OCI-LY7 (cell line): ENCODE data around the gene MORF4L1. TPM values are rescaled to one million over a fixed set of nuclear protein-coding genes. Genes with fewer than 3 reads are reported as not detected.
"Not testable (repeated sequence)": the region's sequence is repeated elsewhere in the genome, so short reads cannot be mapped to it uniquely, and the experiment has no call there.

Experiments used
- BruUV-seq: library from RNA; stranded (reverse); fragments of 400-500 nt; replicated peaks from 2 replicates; lab custom pipeline; 2021; lab: Mats Ljungman, UMichigan
- CTCF ChIA-PET: fragments of 300-600 bp; sonication (Branson Sonifier 250); formaldehyde crosslinking; loops from one replicate; lab custom pipeline; 2022; ENCODE audit warnings: antibody characterized with exemption; ENCODE audit not compliant: unreplicated experiment; lab: Charles Lee
- POLR2A ChIA-PET: fragments of 300-600 bp; sonication (Branson Sonifier 250); formaldehyde crosslinking; loops from one replicate; lab custom pipeline; 2022; ENCODE audit warnings: antibody characterized with exemption; lab: Charles Lee
- DNase-seq: peaks from one replicate; pipeline ENCODE4 v3.0.0-alpha.2; 2015; ENCODE audit warnings: low spot score
- H2AFZ ChIP-seq: fragments of 200-600 bp; sonication (generic), shearing (Covaris generic); 2 replicates; pipeline ENCODE4 v1.6.1; 2014; ENCODE audit warnings: mild to moderate bottlenecking, antibody characterized with exemption, low read length, moderate library complexity
- H3K27ac ChIP-seq: fragments of 200-600 bp; sonication (generic); 2 replicates; pipeline ENCODE4 v1.5.1; 2014; ENCODE audit warnings: mixed run types, low read depth, mild to moderate bottlenecking, moderate library complexity, low read length, inconsistent platforms; ENCODE audit not compliant: poor library complexity, severe bottlenecking
- H3K36me3 ChIP-seq: fragments of 200-600 bp; sonication (generic); 2 replicates; pipeline ENCODE4 v1.6.1; 2014; ENCODE audit warnings: mild to moderate bottlenecking, antibody characterized with exemption, low read length, moderate library complexity, mixed read lengths; ENCODE audit not compliant: insufficient read depth
- H3K4me1 ChIP-seq: fragments of 200-600 bp; sonication (generic); 2 replicates; pipeline ENCODE4 v1.5.1; 2014; ENCODE audit warnings: mild to moderate bottlenecking, low read length; ENCODE audit not compliant: insufficient read depth, poor library complexity, severe bottlenecking
- H3K4me2 ChIP-seq: fragments of 200-600 bp; sonication (generic); 2 replicates; pipeline ENCODE4 v1.6.1; 2014; ENCODE audit warnings: mild to moderate bottlenecking, low read length
- H3K4me3 ChIP-seq: fragments of 200-600 bp; sonication (generic); 2 replicates; pipeline ENCODE4 v1.5.1; 2014; ENCODE audit warnings: mild to moderate bottlenecking, low read depth, low read length; ENCODE audit not compliant: poor library complexity, severe bottlenecking
- H3K79me2 ChIP-seq: fragments of 200-600 bp; sonication (generic); 2 replicates; pipeline ENCODE4 v1.6.1; 2016; ENCODE audit warnings: low read depth, mild to moderate bottlenecking, low read length, moderate library complexity, mixed read lengths; ENCODE audit not compliant: insufficient read depth
- H3K9me2 ChIP-seq: fragments of 200-600 bp; sonication (generic); 2 replicates; pipeline ENCODE4 v1.6.1; 2016; ENCODE audit warnings: mild to moderate bottlenecking, low read length, mixed read lengths; ENCODE audit not compliant: insufficient read depth
- H3K9me3 ChIP-seq: fragments of 200-600 bp; sonication (generic); 2 replicates; pipeline ENCODE4 v1.6.1; 2014; ENCODE audit warnings: mild to moderate bottlenecking, mixed run types, low read length, mixed read lengths
- H4K20me1 ChIP-seq: fragments of 200-600 bp; sonication (generic); 2 replicates; pipeline ENCODE4 v1.6.1; 2014; ENCODE audit warnings: mild to moderate bottlenecking, antibody characterized with exemption, low read length, moderate library complexity, mixed read lengths; ENCODE audit not compliant: insufficient read depth
- CTCF ChIP-seq: fragments of 200-600 bp; sonication (generic); conservative IDR thresholded peaks from 2 replicates; pipeline ENCODE4 v1.5.1; 2014; ENCODE audit warnings: mild to moderate bottlenecking, antibody characterized with exemption, low read length, moderate library complexity, mixed read lengths
- EZH2phosphoT487 ChIP-seq: fragments of 200-600 bp; sonication (generic); IDR thresholded peaks from 2 replicates; pipeline ENCODE4 v1.6.1; 2018; ENCODE audit warnings: low read depth, borderline replicate concordance, mild to moderate bottlenecking, mixed run types, antibody characterized with exemption, low read length, moderate library complexity, mixed read lengths
- intact Hi-C: fragments of 100-400 bp; cut with micrococcal nuclease; formaldehyde crosslinking; loops from one replicate; pipeline ENCODE4 v1.10.0; 2022; ENCODE audit not compliant: unreplicated experiment
- total RNA-seq, 2 experiments: library from RNA; depleted of rRNA in 1 of 2; stranded (reverse); fragments of >200 nt in 1 of 2; shearing (Covaris generic) in 1 of 2; gene quantifications; 2 replicates each; pipeline ENCODE4 v1.2.3, GENCODE V29; 2014 to 2022

Gene MORF4L1
- total RNA-seq, 2 experiments from 2014 or later = 152 to 286 TPM

DNA sequence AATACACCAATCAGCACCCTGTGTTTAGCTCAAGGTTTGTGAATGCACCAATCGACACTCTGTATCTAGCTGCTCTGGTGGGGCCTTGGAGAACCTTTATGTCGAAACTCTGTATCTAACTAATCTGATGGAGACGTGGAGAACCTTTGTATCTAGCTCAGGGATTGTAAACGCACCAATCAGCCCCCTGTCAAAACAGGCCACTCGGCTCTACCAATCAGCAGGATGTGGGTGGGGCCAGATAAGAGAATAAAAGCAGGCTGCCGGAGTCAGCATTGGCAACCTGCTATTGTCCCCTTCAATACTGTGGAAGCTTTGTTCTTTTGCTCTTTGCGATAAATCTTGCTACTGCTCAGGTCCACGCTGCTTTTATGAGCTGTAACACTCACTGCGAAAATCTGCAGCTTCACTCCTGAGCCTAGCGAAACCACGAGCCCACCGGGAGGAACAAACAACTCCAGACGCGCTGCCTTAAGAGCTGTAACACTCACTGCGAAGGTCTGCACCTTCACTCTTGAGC is 25.2 kb upstream of the MORF4L1 start:
- DNase-seq, H3K79me2 ChIP-seq, BruUV-seq, H3K27ac ChIP-seq, H3K9me3 ChIP-seq, intact Hi-C loops, H4K20me1 ChIP-seq, H3K36me3 ChIP-seq, H3K9me2 ChIP-seq: not testable (repeated sequence)
- Histone ChIP-seq H3K4me1 (peaks cover 24% of the 10 kb centered on the region), H3K4me3 (peak overlapping the region; percentile 16), H3K4me2 (peak overlapping the region; percentile 31; the same call in 1 of the 2 replicates), H2AFZ (peak overlapping the region; percentile 94; the same call in 1 of the 2 replicates)
- ChIA-PET POLR2A (interaction anchor here (1.7 kb wide), 1 partner anchor 15 kb away, joined by 5 read pairs; no protein-coding TSS in a partner anchor), CTCF (interaction anchor here (1.1 kb wide), 1 partner anchor 17 kb away, joined by 3 read pairs; no protein-coding TSS in a partner anchor)

GRCh38 chr15:78850352-78850751 is 22.3 kb upstream of the MORF4L1 start:
- no peaks in the 10 kb centered on the region for H3K36me3 ChIP-seq
- H3K79me2 ChIP-seq = no peaks in the 10 kb centered on the region
- H3K9me2 ChIP-seq = no peaks in the 10 kb centered on the region
- no TSS peak for BruUV-seq
- peaks cover 16% of the 10 kb centered on the region for H3K4me1 ChIP-seq
- no peak overlapping the region for H3K4me2 ChIP-seq
- H3K9me3 ChIP-seq = no peaks in the 10 kb centered on the region
- CTCF ChIA-PET = no interaction called here
- intact Hi-C loops = no loop called here
- no peaks in the 10 kb centered on the region for H4K20me1 ChIP-seq
- POLR2A ChIA-PET = no interaction called here
- no peak overlapping the region for H3K4me3 ChIP-seq
- no peak overlapping the region for H2AFZ ChIP-seq
- no peak for DNase-seq
- no peak overlapping the region for H3K27ac ChIP-seq
- TF ChIP-seq CTCF (no peak), EZH2phosphoT487 (no peak)

GRCh38 chr15:78850941-78851755 is 21.5 kb upstream of the MORF4L1 start:
- BruUV-seq = no TSS peak
- DNase-seq = no peak
- Histone ChIP-seq H3K4me1 (peaks cover 16% of the 10 kb centered on the region), H3K4me3 (no peak overlapping the region), H3K4me2 (no peak overlapping the region), H3K9me2 (no peaks in the 10 kb centered on the region), H4K20me1 (no peaks in the 10 kb centered on the region), H3K79me2 (no peaks in the 10 kb centered on the region), H3K27ac (no peak overlapping the region), H2AFZ (no peak overlapping the region), H3K36me3 (no peaks in the 10 kb centered on the region), H3K9me3 (no peaks in the 10 kb centered on the region)
- ChIA-PET POLR2A (no interaction called here), CTCF (no interaction called here)
- TF ChIP-seq CTCF (no peak), EZH2phosphoT487 (no peak)
- intact Hi-C loops = no loop called here
